A549 (cell line): ENCODE results near the gene TTC3. TPM values are rescaled to one million over a fixed set of nuclear protein-coding genes. Genes with fewer than 3 reads are reported as not detected.

ENCODE experiments used
- ATAC-seq, 2 experiments: fragments of 200-7000 bp in 1 of 2; fragments of >200 bp in 1 of 2; cut with Nextera tagmentation in 1 of 2; cut with Tn5 transposase in 1 of 2; 3 replicates each; pipeline versions ENCODE4 v1.8.0 to v1.9.1; 2018 to 2020; ENCODE audit warnings: mild to moderate bottlenecking in 1 of 2, moderate library complexity in 1 of 2
- CTCF ChIA-PET: fragments of 300-600 bp; sonication (Branson Sonifier 250); formaldehyde crosslinking; extraction: SDS; loops from one replicate; lab custom pipeline; 2021; ENCODE audit warnings: antibody characterized with exemption, inconsistent platforms; lab: Yijun Ruan, JAX
- POLR2A ChIA-PET: fragments of 350-600 bp; formaldehyde crosslinking; extraction: SDS; loops from one replicate; lab custom pipeline; 2021; ENCODE audit warnings: antibody characterized with exemption, inconsistent platforms; lab: Yijun Ruan, JAX
- DNase-seq, 2 experiments: peaks; one replicate each; pipeline versions ENCODE4 v3.0.0 to v3.0.0-alpha.2; 2011 to 2016; ENCODE audit warnings: low read depth in 1 of 2, low spot score in 1 of 2
- FAIRE-seq: peaks from 2 replicates; lab custom pipeline; 2011; peaks lifted over from hg19 to GRCh38; lab: Jason Lieb, UNC
- H3K27ac ChIP-seq, 2 experiments: fragments of >200 bp; sonication (Bioruptor Twin); formaldehyde crosslinking; 3 replicates each; pipeline ENCODE4 v1.5.1; 2016 to 2017
- H3K4me1 ChIP-seq: fragments of >200 bp; sonication (Bioruptor Twin); formaldehyde crosslinking; 3 replicates; pipeline ENCODE4 v1.6.1; 2016
- H3K4me2 ChIP-seq: fragments of >200 bp; sonication (Bioruptor Twin); formaldehyde crosslinking; 3 replicates; pipeline ENCODE4 v1.6.1; 2016
- H3K4me3 ChIP-seq: fragments of >200 bp; sonication (Bioruptor Twin); formaldehyde crosslinking; 3 replicates; pipeline ENCODE4 v1.5.1; 2016
- H3K9me3 ChIP-seq: fragments of >200 bp; sonication (Bioruptor Twin); formaldehyde crosslinking; 3 replicates; pipeline ENCODE4 v1.6.1; 2016
- BHLHE40 ChIP-seq: IDR thresholded peaks from 2 replicates; pipeline ENCODE4 v1.6.1; 2012; ENCODE audit warnings: low read depth, low read length, inconsistent platforms
- CBX2 ChIP-seq: fragments of 200-600 bp; sonication (generic); IDR thresholded peaks from 2 replicates; pipeline ENCODE4 v1.6.1; 2016; ENCODE audit warnings: low read depth, mild to moderate bottlenecking, borderline replicate concordance
- CBX8 ChIP-seq: fragments of 200-600 bp; sonication (generic); IDR thresholded peaks from 2 replicates; pipeline ENCODE4 v1.6.1; 2016
- CEBPB ChIP-seq, 2 experiments: fragments of >200 bp in 1 of 2; sonication (Bioruptor Twin) in 1 of 2; formaldehyde crosslinking in 1 of 2; IDR thresholded peaks; 2 replicates each; pipeline ENCODE4 v1.6.1; 2012 to 2016
- EHMT2 ChIP-seq: fragments of 200-600 bp; sonication (generic); IDR thresholded peaks from 2 replicates; pipeline ENCODE4 v1.6.1; 2016; ENCODE audit warnings: antibody characterized with exemption, low read depth, mild to moderate bottlenecking, moderate library complexity
- ESRRA ChIP-seq: fragments of 150-350 bp; IDR thresholded peaks from 2 replicates; pipeline ENCODE4 v1.6.1; 2014; ENCODE audit warnings: mild to moderate bottlenecking, low read length, borderline replicate concordance
- FOSL2 ChIP-seq, 2 experiments: fragments of 450-650 bp in 1 of 2; fragments of >200 bp in 1 of 2; sonication (Bioruptor Twin) in 1 of 2; formaldehyde crosslinking; IDR thresholded peaks; 2 replicates each; pipeline versions ENCODE4 v1.5.0 to v1.6.1; 2016 to 2020; ENCODE audit warnings: mild to moderate bottlenecking in 1 of 2, moderate library complexity in 1 of 2
- FOXS1 ChIP-seq: fragments of 250-450 bp; sonication (Bioruptor Pico); IDR thresholded peaks from 2 replicates; pipeline ENCODE4 v1.5.0; 2020; ENCODE audit warnings: mild to moderate bottlenecking, moderate library complexity
- HES2 ChIP-seq: fragments of >200 bp; sonication (Bioruptor Twin); formaldehyde crosslinking; IDR thresholded peaks from 2 replicates; pipeline ENCODE4 v1.6.1; 2016
- HOXB13 ChIP-seq: fragments of 250-450 bp; sonication (Bioruptor Pico); IDR thresholded peaks from 2 replicates; pipeline ENCODE4 v1.5.0; 2020; ENCODE audit warnings: low read depth, mild to moderate bottlenecking, moderate library complexity
- KDM1A ChIP-seq: fragments of 200-600 bp; sonication (generic); IDR thresholded peaks from 2 replicates; pipeline ENCODE4 v1.6.1; 2016; ENCODE audit warnings: low read depth, mild to moderate bottlenecking
- MAFK ChIP-seq: fragments of 450-650 bp; IDR thresholded peaks from 2 replicates; pipeline ENCODE4 v1.6.1; 2014; ENCODE audit not compliant: partially characterized antibody
- MAZ ChIP-seq: fragments of 150-350 bp; IDR thresholded peaks from 2 replicates; pipeline ENCODE4 v1.6.1; 2014; ENCODE audit warnings: antibody characterized with exemption, low read depth, low read length, borderline replicate concordance
- NFE2L2 ChIP-seq: fragments of 150-350 bp; conservative IDR thresholded peaks from 2 replicates; pipeline ENCODE4 v1.6.1; 2014; ENCODE audit warnings: low read length
- NPAS2 ChIP-seq: fragments of 250-450 bp; sonication (Bioruptor Pico); IDR thresholded peaks from 2 replicates; pipeline ENCODE4 v1.8.0; 2022; ENCODE audit warnings: mild to moderate bottlenecking, moderate library complexity, borderline replicate concordance
- PBX3 ChIP-seq: IDR thresholded peaks from 2 replicates; pipeline ENCODE4 v1.6.1; 2012
- PHF8 ChIP-seq: fragments of 200-600 bp; sonication (generic); IDR thresholded peaks from 2 replicates; pipeline ENCODE4 v1.6.1; 2016; ENCODE audit warnings: low read depth, mild to moderate bottlenecking, antibody characterized with exemption, moderate library complexity, borderline replicate concordance
- RAD21 ChIP-seq, 2 experiments: fragments of >200 bp in 1 of 2; sonication (Bioruptor Twin) in 1 of 2; formaldehyde crosslinking in 1 of 2; IDR thresholded peaks in 1 of 2; conservative IDR thresholded peaks in 1 of 2; 2 replicates in 1 of 2; 3 replicates in 1 of 2; pipeline ENCODE4 v1.6.1; 2012 to 2018; ENCODE audit warnings: inconsistent platforms in 1 of 2
- RCOR1 ChIP-seq: fragments of 150-350 bp; IDR thresholded peaks from 2 replicates; pipeline ENCODE4 v1.6.1; 2014; ENCODE audit warnings: antibody characterized with exemption, low read length, low read depth
- RFX5 ChIP-seq: fragments of 450-650 bp; IDR thresholded peaks from 2 replicates; pipeline ENCODE4 v1.7.1; 2014; ENCODE audit warnings: antibody characterized with exemption, mild to moderate bottlenecking, moderate library complexity
- RNF2 ChIP-seq: fragments of 200-600 bp; sonication (generic); IDR thresholded peaks from 2 replicates; pipeline ENCODE4 v1.6.1; 2016; ENCODE audit warnings: low read depth, mild to moderate bottlenecking, antibody characterized with exemption, moderate library complexity, borderline replicate concordance
- SREBF2 ChIP-seq: fragments of 450-650 bp; IDR thresholded peaks from 2 replicates; pipeline ENCODE4 v1.6.1; 2014; ENCODE audit warnings: mild to moderate bottlenecking, moderate library complexity
- ZSCAN20 ChIP-seq: fragments of 250-450 bp; sonication (Bioruptor Pico); IDR thresholded peaks from 2 replicates; pipeline ENCODE4 v1.8.0; 2022; ENCODE audit warnings: mild to moderate bottlenecking, moderate library complexity
- WGBS: methylation state at CpG from one replicate; pipeline ENCODE4 v1.1.6; 2017; ENCODE audit errors: missing lambda C conversion rate; 5-methylcytosine and 5-hydroxymethylcytosine counted together
- polyA plus RNA-seq, 4 experiments: library from polyadenylated mRNA; depleted of rRNA in 3 of 4; stranded (reverse); fragments of >200 nt; fragmentation: RNase III in 1 of 4; extraction: RNeasy Plus Mini Kit Qiagen cat#74134 plus additional on column Dnase treatment in 1 of 4; gene quantifications; 2 replicates in 3 of 4; 3 replicates in 1 of 4; pipeline ENCODE4 v1.2.3, GENCODE V29; 2011 to 2017
- TF ChIP-seq, protein P1 (sequence below): fragments of >200 bp; sonication (Bioruptor Twin); formaldehyde crosslinking; IDR thresholded peaks from 3 replicates; pipeline ENCODE4 v1.6.1; 2016
- TF ChIP-seq, protein P2 (sequence below): IDR thresholded peaks from 2 replicates; pipeline ENCODE4 v1.6.1; 2012
- TF ChIP-seq, protein P3 (sequence below): fragments of >200 bp; sonication (Bioruptor Twin); formaldehyde crosslinking; IDR thresholded peaks from 3 replicates; pipeline ENCODE4 v1.5.1; 2016
- TF ChIP-seq, protein P4 (sequence below): fragments of 150-350 bp; IDR thresholded peaks from 2 replicates; pipeline ENCODE4 v1.6.1; 2014; ENCODE audit warnings: low read depth, mild to moderate bottlenecking, low read length

The TTC3 gene
- polyA plus RNA-seq, 2 of the 4 experiments (the other 2 are of a cell fraction): 34.2 to 62.2 TPM

- FAIRE-seq (no peak), ATAC-seq (peak; percentile 85 to 88), DNase-seq (peak; percentile 15 to 46)
- peak overlapping the region; percentile 83 to 99 for H3K27ac ChIP-seq
- peak overlapping the region; percentile 89 for H3K4me3 ChIP-seq
- POLR2A ChIA-PET: interaction anchor here (1.0 to 1.5 kb wide), 2 partner anchors 47 to 343 kb away, joined by 3 to 4 read pairs; no protein-coding TSS in a partner anchor
- H3K9me3 ChIP-seq: no peaks in the 10 kb centered on the region
- CTCF ChIA-PET: interaction anchor here (0.6 to 1.9 kb wide), 8 partner anchors 9 to 1136 kb away, joined by 3 to 7 read pairs (median 4); no protein-coding TSS in a partner anchor
- TF ChIP-seq MAFK: no peak
- TF ChIP-seq CBX2: no peak
- 30% methylated on average over 18 of the region's 35 CpGs for WGBS
- peak overlapping the region; percentile 79 for H3K4me2 ChIP-seq
- peaks cover 5% of the 10 kb centered on the region; the same call in 1 of the 3 replicates for H3K4me1 ChIP-seq
These were observed 147.5 kb downstream of the TTC3 start for GRCh38 chr21:37220433-37220980.

DNA sequence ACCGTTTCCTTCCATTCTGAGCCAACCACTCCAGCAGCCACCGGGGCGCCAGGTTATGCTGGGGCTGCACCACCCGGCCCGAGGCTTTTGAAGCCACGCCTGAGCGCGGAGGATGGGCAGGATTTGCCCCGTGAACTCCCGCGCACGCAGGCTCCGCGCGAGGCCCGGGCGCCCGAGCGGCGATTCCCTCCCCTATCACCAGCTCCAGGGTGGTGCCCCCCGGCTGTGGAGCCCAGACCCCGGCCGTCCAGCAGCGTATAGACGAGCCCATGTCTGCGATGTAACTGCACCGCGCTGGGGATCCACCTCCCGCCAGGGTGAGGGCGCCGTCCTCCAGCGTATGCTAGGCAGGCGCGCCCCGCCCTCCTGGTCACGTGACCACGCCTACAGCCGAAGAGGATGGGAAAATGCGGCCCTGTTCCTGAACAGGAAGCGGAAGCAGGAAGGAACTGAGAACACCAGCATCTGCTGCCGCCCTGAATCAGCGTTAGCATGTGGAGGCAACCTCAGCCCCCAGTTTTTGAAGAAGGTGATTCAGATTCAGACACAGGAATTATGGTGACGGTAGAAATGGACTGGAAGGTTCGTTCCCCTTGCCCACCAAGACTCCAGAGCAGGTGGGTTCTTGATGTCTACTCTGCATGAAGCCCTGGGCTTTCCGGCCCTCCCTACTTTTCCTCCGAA is 148.1 kb downstream of the TTC3 start:
- Histone ChIP-seq H3K4me2 (peak overlapping the region; percentile 79), H3K9me3 (no peaks in the 10 kb centered on the region), H3K4me3 (peak overlapping the region; percentile 89), H3K4me1 (peaks cover 5% of the 10 kb centered on the region; the same call in 1 of the 3 replicates), H3K27ac (peak overlapping the region; percentile 83 to 99)
- WGBS: 2% methylated on average over 16 of the region's 46 CpGs
- ATAC-seq (peak; percentile 92 to 96), DNase-seq (peak; percentile 79 to 94), FAIRE-seq (no peak)
- ChIA-PET CTCF (interaction anchor here (1.0 to 1.9 kb wide), 7 partner anchors 9 to 1135 kb away, joined by 3 to 7 read pairs (median 4); no protein-coding TSS in a partner anchor), POLR2A (interaction anchor here (1.0 to 1.5 kb wide), 2 partner anchors 47 to 343 kb away, joined by 3 to 4 read pairs; no protein-coding TSS in a partner anchor)
- TF ChIP-seq PHF8 (peak; percentile 44; the same call in 1 of the 2 replicates), NFE2L2 (no peak), MAZ (no peak), CBX8 (no peak), FOSL2 (IDR thresholded peaks at IDR 0.05) (no peak), FOSL2 (CRISPR knock-in tag; IDR thresholded peaks at IDR 0.05) (no peak; the same call in 1 of the 2 replicates), BHLHE40 (no peak), RAD21 (conservative IDR thresholded peaks at IDR 0.05 in 1 of 2, IDR thresholded peaks at IDR 0.05 in 1 of 2) (peak; percentile 56 to 66), ZSCAN20 (CRISPR knock-in tag) (no peak), CEBPB (IDR thresholded peaks at IDR 0.05) (no peak), EHMT2 (no peak), PBX3 (no peak), RFX5 (no peak), FOXS1 (CRISPR knock-in tag) (0 out of 2 replicates have a peak, but pooled peaks have one; percentile 10), HES2 (no peak), SREBF2 (no peak), RCOR1 (no peak), KDM1A (no peak), HOXB13 (CRISPR knock-in tag) (no peak), RNF2 (no peak), ESRRA (no peak), CBX2 (no peak), NPAS2 (CRISPR knock-in tag) (no peak)
- TF ChIP-seq, protein P1, sequence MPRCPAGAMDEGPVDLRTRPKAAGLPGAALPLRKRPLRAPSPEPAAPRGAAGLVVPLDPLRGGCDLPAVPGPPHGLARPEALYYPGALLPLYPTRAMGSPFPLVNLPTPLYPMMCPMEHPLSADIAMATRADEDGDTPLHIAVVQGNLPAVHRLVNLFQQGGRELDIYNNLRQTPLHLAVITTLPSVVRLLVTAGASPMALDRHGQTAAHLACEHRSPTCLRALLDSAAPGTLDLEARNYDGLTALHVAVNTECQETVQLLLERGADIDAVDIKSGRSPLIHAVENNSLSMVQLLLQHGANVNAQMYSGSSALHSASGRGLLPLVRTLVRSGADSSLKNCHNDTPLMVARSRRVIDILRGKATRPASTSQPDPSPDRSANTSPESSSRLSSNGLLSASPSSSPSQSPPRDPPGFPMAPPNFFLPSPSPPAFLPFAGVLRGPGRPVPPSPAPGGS: peak; percentile 54; the same call in 1 of the 3 replicates
- TF ChIP-seq, protein P2, sequence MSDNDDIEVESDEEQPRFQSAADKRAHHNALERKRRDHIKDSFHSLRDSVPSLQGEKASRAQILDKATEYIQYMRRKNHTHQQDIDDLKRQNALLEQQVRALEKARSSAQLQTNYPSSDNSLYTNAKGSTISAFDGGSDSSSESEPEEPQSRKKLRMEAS: peak; percentile 96
- TF ChIP-seq, protein P3, sequence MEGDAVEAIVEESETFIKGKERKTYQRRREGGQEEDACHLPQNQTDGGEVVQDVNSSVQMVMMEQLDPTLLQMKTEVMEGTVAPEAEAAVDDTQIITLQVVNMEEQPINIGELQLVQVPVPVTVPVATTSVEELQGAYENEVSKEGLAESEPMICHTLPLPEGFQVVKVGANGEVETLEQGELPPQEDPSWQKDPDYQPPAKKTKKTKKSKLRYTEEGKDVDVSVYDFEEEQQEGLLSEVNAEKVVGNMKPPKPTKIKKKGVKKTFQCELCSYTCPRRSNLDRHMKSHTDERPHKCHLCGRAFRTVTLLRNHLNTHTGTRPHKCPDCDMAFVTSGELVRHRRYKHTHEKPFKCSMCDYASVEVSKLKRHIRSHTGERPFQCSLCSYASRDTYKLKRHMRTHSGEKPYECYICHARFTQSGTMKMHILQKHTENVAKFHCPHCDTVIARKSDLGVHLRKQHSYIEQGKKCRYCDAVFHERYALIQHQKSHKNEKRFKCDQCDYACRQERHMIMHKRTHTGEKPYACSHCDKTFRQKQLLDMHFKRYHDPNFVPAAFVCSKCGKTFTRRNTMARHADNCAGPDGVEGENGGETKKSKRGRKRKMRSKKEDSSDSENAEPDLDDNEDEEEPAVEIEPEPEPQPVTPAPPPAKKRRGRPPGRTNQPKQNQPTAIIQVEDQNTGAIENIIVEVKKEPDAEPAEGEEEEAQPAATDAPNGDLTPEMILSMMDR: 0 out of 3 replicates have a peak, but pooled peaks have one; percentile 9
- TF ChIP-seq, protein P4, sequence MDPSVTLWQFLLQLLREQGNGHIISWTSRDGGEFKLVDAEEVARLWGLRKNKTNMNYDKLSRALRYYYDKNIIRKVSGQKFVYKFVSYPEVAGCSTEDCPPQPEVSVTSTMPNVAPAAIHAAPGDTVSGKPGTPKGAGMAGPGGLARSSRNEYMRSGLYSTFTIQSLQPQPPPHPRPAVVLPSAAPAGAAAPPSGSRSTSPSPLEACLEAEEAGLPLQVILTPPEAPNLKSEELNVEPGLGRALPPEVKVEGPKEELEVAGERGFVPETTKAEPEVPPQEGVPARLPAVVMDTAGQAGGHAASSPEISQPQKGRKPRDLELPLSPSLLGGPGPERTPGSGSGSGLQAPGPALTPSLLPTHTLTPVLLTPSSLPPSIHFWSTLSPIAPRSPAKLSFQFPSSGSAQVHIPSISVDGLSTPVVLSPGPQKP: no peak
